KOPT-K1 (cell line): ENCODE measurements around the gene ABHD2.

Experiments used
- H3K27ac ChIP-seq: fragments of 200-600 bp; sonication (generic); 2 replicates; pipeline ENCODE4 v1.5.1; 2016; ENCODE audit warnings: antibody characterized with exemption, mild to moderate bottlenecking, low read depth, low read length; ENCODE audit not compliant: poor library complexity, severe bottlenecking
- H3K36me3 ChIP-seq: fragments of 200-600 bp; sonication (generic); 2 replicates; pipeline ENCODE4 v1.5.1; 2017; ENCODE audit warnings: antibody characterized with exemption, mild to moderate bottlenecking, low read length, moderate library complexity; ENCODE audit not compliant: insufficient read depth
- H3K9me3 ChIP-seq: fragments of 200-600 bp; sonication (generic); 2 replicates; pipeline ENCODE4 v1.5.1; 2017; ENCODE audit warnings: antibody characterized with exemption, low read length, mild to moderate bottlenecking; ENCODE audit not compliant: insufficient read depth, poor library complexity, severe bottlenecking

ABHD2 gene

GRCh38 chr15:89184886-89185526 is 96.8 kb downstream of the ABHD2 start:
- no peak overlapping the region for H3K27ac ChIP-seq
- H3K9me3 ChIP-seq: no peaks in the 10 kb centered on the region
- peaks cover 26% of the 10 kb centered on the region; the same call in 1 of the 2 replicates for H3K36me3 ChIP-seq

GRCh38 chr15:89186803-89187202 is 98.5 kb downstream of the ABHD2 start:
- no peaks in the 10 kb centered on the region for H3K9me3 ChIP-seq
- H3K36me3 ChIP-seq: peaks cover 42% of the 10 kb centered on the region; the same call in 1 of the 2 replicates
- no peak overlapping the region for H3K27ac ChIP-seq

- Histone ChIP-seq H3K36me3 (peaks cover 49% of the 10 kb centered on the region; the same call in 1 of the 2 replicates), H3K27ac (no peak overlapping the region), H3K9me3 (no peaks in the 10 kb centered on the region)
Observed at GRCh38 chr15:89187301-89187985, 99.2 kb downstream of the ABHD2 start.

- no peak overlapping the region for H3K27ac ChIP-seq
- H3K36me3 ChIP-seq: peaks cover 54% of the 10 kb centered on the region; the same call in 1 of the 2 replicates
Observed at GRCh38 chr15:89187986-89188514, 99.8 kb downstream of the ABHD2 start.

DNA sequence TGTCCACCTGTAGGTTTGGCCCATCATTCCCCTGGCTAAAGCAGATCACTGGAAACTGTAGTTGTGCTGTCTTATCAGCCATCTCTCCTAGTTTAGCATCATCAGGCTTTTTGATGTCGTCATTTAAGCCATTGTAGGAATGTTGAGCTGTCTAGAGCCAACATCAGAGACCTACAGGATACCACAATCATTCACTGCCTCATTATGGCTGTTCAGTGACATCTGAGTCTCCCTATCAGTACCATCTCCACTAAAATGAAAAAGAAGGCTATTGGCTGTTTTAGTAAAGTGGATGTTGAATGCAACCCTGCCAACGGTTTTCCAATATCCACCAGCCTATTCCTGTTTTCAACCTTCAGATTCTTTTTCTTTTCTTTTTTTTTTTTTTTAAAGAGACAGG is 103.9 kb downstream of the ABHD2 start:
- H3K36me3 ChIP-seq: peaks cover 71% of the 10 kb centered on the region; the same call in 1 of the 2 replicates

More at GRCh38 chr15:89187986-89188514, 99.8 kb downstream of the ABHD2 start:
- no peaks in the 10 kb centered on the region for H3K9me3 ChIP-seq

GRCh38 chr15:89192766-89193165 is 104.5 kb downstream of the ABHD2 start:
- Histone ChIP-seq H3K27ac (no peak overlapping the region), H3K9me3 (no peaks in the 10 kb centered on the region), H3K36me3 (peaks cover 70% of the 10 kb centered on the region; the same call in 1 of the 2 replicates)

More for the DNA sequence above, 103.9 kb downstream of the ABHD2 start:
- Histone ChIP-seq H3K9me3 (no peaks in the 10 kb centered on the region), H3K27ac (no peak overlapping the region)

DNA sequence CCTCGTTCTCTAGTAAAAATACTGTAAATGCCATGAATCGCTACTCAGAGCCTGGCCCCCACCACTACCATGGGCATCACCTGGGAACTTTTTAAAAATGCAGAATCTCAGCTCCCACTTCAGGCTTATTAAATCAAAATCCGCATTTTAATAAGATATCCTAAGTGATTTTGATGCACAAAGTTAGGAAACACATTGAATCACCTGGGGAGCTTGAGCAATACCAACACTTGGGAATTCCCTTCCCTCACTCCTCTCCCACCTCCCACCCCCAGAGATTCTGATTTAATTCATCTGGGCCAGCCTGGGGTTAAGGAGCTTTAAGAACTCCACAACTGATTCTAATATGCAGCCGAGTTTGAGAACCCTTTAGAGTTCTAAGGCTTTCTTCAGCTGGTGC is 106.4 kb downstream of the ABHD2 start:
- Histone ChIP-seq H3K27ac (no peak overlapping the region), H3K36me3 (peaks cover 54% of the 10 kb centered on the region; the same call in 1 of the 2 replicates), H3K9me3 (no peaks in the 10 kb centered on the region)

DNA sequence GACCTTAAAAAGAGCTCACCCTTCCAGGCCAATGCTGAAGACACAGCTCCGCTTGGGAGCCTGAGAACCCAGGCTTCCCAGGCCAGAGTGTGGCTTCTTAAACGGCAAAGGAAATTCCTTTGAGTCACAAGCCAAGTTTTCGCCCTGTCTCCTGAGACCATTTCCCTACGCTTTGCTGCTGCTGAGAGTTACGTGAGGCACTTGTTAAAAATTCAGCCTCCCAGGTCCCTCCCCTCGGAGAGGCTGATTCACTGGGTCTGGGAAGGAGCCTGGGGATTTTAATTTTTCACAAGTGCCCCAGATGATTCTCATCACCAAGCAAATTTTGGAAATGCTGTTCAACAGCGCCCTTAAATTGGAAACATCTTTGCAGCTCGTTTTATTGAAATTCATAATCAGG is 107.6 kb downstream of the ABHD2 start:
- no peak overlapping the region for H3K27ac ChIP-seq
- H3K36me3 ChIP-seq: peaks cover 41% of the 10 kb centered on the region; the same call in 1 of the 2 replicates
- no peaks in the 10 kb centered on the region for H3K9me3 ChIP-seq

GRCh38 chr15:89196241-89196640 is 108.0 kb downstream of the ABHD2 start:
- H3K36me3 ChIP-seq: peaks cover 37% of the 10 kb centered on the region; the same call in 1 of the 2 replicates
- H3K27ac ChIP-seq: no peak overlapping the region

DNA sequence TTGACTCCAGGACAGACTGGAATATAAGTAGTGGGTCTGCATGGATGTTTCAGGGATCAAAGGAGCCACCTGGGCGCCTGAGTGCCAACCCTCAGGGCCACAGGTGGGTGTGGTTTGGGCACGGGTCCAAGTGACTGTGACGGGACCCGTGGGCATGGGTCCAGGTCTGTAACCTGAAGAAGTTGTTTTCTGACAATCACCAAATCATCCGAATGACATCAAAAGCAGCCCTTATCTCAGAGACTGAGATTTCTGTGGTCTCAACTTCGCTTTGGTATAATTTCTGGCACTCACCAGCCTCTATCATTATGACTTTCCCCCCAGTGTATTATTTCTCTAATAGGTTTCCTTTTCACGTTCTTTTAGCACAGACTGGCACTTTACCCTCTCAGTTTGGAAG is 108.7 kb downstream of the ABHD2 start:
- Histone ChIP-seq H3K9me3 (no peaks in the 10 kb centered on the region), H3K36me3 (peaks cover 32% of the 10 kb centered on the region; the same call in 1 of the 2 replicates), H3K27ac (no peak overlapping the region)

More at GRCh38 chr15:89196241-89196640, 108.0 kb downstream of the ABHD2 start:
- no peaks in the 10 kb centered on the region for H3K9me3 ChIP-seq

DNA sequence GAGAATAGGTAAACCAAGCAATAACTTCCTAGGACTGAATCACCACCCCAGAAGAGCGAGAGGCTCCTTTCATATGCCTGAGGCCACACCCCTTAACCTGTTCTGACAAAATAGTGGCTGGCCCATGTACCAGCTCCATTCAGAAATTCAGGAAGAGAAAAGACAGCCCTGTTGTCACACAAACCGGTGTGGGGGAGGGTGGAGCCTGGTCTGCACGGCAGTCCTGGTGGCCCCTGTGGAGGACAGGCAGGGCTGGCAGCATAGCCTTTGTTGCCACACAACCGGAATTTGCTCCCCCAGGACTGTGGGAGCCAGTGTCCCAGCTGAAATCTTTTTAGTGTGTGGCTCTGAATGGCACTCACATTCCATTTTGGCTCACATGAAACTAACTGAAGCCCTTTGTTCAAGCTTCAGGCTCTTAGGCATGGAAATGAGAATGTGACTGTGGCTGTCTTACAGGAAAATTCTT is 109.3 kb downstream of the ABHD2 start:
- H3K36me3 ChIP-seq: peaks cover 26% of the 10 kb centered on the region; the same call in 1 of the 2 replicates
- H3K27ac ChIP-seq: no peak overlapping the region
- no peaks in the 10 kb centered on the region for H3K9me3 ChIP-seq

- Histone ChIP-seq H3K9me3 (no peaks in the 10 kb centered on the region), H3K36me3 (peaks cover 20% of the 10 kb centered on the region; the same call in 1 of the 2 replicates), H3K27ac (no peak overlapping the region)
Observed at GRCh38 chr15:89198196-89198595, 109.9 kb downstream of the ABHD2 start.

DNA sequence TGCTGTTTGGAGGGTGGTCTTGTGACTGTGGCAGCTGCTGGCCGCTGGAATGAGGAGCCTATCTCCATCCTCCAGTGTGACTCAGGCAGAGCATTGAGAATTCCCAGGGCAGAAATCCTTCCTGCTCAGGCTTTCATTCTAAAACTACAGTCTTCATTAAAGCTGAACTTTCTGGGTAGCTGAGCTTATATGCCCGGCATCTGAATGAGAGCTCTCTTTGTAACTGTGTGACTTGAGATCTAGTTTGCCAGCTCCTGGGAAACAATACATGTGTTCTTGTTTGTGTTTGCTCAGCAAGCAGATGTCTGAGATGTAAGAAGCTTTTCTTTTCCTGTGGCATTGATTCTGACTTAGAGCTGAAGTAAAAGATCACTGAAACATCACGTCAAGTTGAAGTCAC is 110.7 kb downstream of the ABHD2 start:
- H3K27ac ChIP-seq: no peak overlapping the region

DNA sequence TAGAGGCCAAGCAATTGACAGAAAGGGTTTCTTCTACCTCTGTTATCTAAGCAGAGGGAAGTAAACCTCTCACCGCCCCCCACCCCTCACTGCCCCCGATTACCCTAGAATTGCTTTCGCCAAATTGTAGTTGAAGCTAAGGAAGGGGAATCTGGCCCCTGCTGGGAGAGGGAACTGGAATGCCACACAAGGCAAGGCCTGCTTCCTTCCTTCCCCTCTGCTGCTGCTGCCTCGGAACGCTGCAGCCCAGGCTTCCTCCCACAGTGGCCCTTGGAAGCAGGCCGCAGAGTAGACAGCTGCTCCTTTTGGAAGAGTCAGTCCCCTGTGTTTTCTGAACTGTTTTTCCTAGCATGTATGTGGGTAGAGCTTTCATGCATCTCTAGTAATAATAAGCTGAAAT is 111.5 kb downstream of the ABHD2 start:
- Histone ChIP-seq H3K27ac (no peak overlapping the region), H3K9me3 (no peaks in the 10 kb centered on the region), H3K36me3 (peaks cover 12% of the 10 kb centered on the region; the same call in 1 of the 2 replicates)

More for the DNA sequence above, 110.7 kb downstream of the ABHD2 start:
- no peaks in the 10 kb centered on the region for H3K9me3 ChIP-seq
- peaks cover 16% of the 10 kb centered on the region; the same call in 1 of the 2 replicates for H3K36me3 ChIP-seq

- Histone ChIP-seq H3K36me3 (peaks cover 8% of the 10 kb centered on the region; the same call in 1 of the 2 replicates), H3K9me3 (no peaks in the 10 kb centered on the region), H3K27ac (no peak overlapping the region)
Observed at GRCh38 chr15:89200182-89200581, 111.9 kb downstream of the ABHD2 start.
